MCF 10A (cell line): ENCODE measurements around the gene HDLBP. TPM values are rescaled to one million over a fixed set of nuclear protein-coding genes. Genes with fewer than 3 reads are reported as not detected.
A peak's percentile ranks its signal among the peaks of the same experiment; 100 is the strongest.

Experiments
- BruUV-seq: library from RNA; stranded (reverse); fragments of 400-500 nt; replicated peaks from 2 replicates; lab custom pipeline; 2021; lab: Mats Ljungman, UMichigan
- CTCF ChIA-PET: fragments of 300-600 bp; sonication (Branson Sonifier 250); formaldehyde crosslinking; extraction: SDS; loops from one replicate; lab custom pipeline; 2021; ENCODE audit warnings: antibody characterized with exemption, inconsistent platforms; lab: Yijun Ruan, JAX
- POLR2A ChIA-PET: fragments of 300-600, 350-650 bp; sonication (Branson Sonifier 250); formaldehyde crosslinking; extraction: SDS; loops from one replicate; lab custom pipeline; 2020; ENCODE audit warnings: antibody characterized with exemption, inconsistent platforms; lab: Yijun Ruan, JAX
- DNase-seq: peaks from one replicate; pipeline ENCODE4 v3.0.0-alpha.2; 2018; ENCODE audit not compliant: unreplicated experiment
- H3K27ac Mint-ChIP-seq: one replicate; pipeline ENCODE4 v1.8.0; 2022; ENCODE audit warnings: mild to moderate bottlenecking, low read depth, mixed read lengths; ENCODE audit not compliant: unreplicated experiment
- H3K27me3 Mint-ChIP-seq: one replicate; pipeline ENCODE4 v1.8.0; 2022; ENCODE audit warnings: mixed read lengths; ENCODE audit not compliant: insufficient read depth, unreplicated experiment
- H3K36me3 Mint-ChIP-seq: one replicate; pipeline ENCODE4 v1.8.0; 2022; ENCODE audit warnings: mild to moderate bottlenecking, moderate library complexity, mixed read lengths; ENCODE audit not compliant: insufficient read depth, unreplicated experiment
- H3K4me1 Mint-ChIP-seq: one replicate; pipeline ENCODE4 v1.8.0; 2022; ENCODE audit warnings: mixed read lengths; ENCODE audit not compliant: insufficient read depth, unreplicated experiment
- H3K4me3 Mint-ChIP-seq: one replicate; pipeline ENCODE4 v1.8.0; 2022; ENCODE audit warnings: mild to moderate bottlenecking, moderate library complexity, mixed read lengths; ENCODE audit not compliant: unreplicated experiment
- H3K9me3 Mint-ChIP-seq: one replicate; pipeline ENCODE4 v1.8.0; 2022; ENCODE audit warnings: mixed read lengths; ENCODE audit not compliant: unreplicated experiment
- intact Hi-C: fragments of 100-400 bp; cut with micrococcal nuclease; formaldehyde crosslinking; loops from 2 replicates; pipeline ENCODE4 v1.14.1; 2022
- total RNA-seq: library from RNA; stranded (reverse); gene quantifications from 2 replicates; pipeline ENCODE4 v1.2.3, GENCODE V29; 2022
- TF ChIP-seq, protein P1 (sequence below): fragments of 200-600 bp; IDR thresholded peaks from one replicate; pipeline ENCODE4 v1.8.0; 2022; ENCODE audit warnings: antibody characterized with exemption, mild to moderate bottlenecking; ENCODE audit not compliant: unreplicated experiment

The HDLBP gene
- total RNA-seq, 1 experiment from 2014 or later: 670 TPM

DNA sequence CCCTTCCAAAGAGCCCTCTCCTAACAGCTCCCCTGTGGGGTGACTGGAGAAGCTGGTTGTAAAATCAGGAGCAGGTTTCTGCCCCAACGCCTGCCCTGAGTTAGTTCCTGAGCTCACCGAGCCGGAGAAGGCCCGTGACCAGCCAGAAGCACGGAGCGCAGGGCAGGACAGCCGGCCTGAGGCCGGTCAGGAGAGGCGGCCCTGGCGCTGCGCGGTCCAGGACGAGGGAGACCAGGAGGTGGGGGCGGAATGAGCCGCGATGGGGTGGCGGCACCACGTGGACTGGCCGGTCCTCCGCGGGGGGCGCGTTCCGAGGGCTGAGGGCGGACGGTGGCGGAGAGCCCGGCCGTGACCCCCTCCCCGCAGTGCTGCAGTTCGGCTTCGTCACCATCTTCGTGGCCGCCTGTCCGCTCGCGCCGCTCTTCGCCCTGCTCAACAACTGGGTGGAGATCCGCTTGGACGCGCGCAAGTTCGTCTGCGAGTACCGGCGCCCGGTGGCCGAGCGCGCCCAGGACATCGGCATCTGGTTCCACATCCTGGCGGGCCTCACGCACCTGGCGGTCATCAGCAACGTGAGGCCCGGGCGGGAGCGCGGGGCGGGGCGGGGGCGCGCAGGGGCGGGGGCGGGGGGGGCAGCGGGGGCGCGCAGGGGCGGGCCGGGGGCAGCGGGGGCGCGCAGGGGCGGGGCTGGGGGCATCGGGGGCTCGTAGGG lies 98.0 kb downstream of the HDLBP start:
- Mint-ChIP-seq H3K36me3 (peaks cover 6% of the 10 kb centered on the region), H3K27me3 (peaks cover 17% of the 10 kb centered on the region), H3K27ac (peak overlapping the region; percentile 54), H3K9me3 (no peaks in the 10 kb centered on the region), H3K4me3 (peak overlapping the region; percentile 74), H3K4me1 (no peaks in the 10 kb centered on the region)
- ChIA-PET CTCF (interaction anchor here (0.6 to 0.7 kb wide), 2 partner anchors 50 to 133 kb away, joined by 3 read pairs; no protein-coding TSS in a partner anchor), POLR2A (interaction anchor here (1.2 kb wide), 1 partner anchor 417 kb away, joined by 3 read pairs; no protein-coding TSS in a partner anchor)
- TF ChIP-seq, protein P1, sequence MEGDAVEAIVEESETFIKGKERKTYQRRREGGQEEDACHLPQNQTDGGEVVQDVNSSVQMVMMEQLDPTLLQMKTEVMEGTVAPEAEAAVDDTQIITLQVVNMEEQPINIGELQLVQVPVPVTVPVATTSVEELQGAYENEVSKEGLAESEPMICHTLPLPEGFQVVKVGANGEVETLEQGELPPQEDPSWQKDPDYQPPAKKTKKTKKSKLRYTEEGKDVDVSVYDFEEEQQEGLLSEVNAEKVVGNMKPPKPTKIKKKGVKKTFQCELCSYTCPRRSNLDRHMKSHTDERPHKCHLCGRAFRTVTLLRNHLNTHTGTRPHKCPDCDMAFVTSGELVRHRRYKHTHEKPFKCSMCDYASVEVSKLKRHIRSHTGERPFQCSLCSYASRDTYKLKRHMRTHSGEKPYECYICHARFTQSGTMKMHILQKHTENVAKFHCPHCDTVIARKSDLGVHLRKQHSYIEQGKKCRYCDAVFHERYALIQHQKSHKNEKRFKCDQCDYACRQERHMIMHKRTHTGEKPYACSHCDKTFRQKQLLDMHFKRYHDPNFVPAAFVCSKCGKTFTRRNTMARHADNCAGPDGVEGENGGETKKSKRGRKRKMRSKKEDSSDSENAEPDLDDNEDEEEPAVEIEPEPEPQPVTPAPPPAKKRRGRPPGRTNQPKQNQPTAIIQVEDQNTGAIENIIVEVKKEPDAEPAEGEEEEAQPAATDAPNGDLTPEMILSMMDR: no peak
- no peak for DNase-seq
- intact Hi-C loops: loop anchor here (10.0 kb wide), 1 partner anchor 363 kb away; no protein-coding TSS in a partner anchor
- no TSS peak for BruUV-seq

DNA sequence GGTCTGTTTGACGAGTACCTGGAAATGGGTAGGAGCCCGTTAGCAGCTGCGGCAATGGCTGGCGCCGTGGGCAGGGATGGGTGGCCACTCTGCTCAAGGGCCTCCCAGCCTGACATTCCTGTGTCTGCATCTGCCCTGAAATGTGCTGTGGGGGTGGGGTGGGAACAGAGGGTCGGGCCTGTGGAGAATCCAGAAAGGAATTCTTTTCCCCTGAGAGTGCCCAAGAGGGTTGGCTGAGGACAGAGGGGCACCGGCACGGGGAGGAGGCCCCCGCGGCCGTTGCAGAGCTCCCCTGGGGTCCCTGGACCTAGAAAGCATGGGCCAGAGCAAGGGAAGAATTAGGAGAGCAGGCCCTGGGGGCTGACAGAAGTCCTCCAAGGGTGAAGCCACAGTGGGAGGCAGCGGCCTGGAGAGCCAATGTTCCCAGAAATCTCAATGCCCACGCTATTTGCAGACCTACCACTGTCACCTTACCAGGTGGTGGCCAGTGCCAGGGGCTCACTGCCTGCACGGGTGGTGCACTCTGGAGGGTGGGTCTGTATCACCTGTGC lies 99.2 kb downstream of the HDLBP start:
- no peaks in the 10 kb centered on the region for H3K9me3 Mint-ChIP-seq

DNA sequence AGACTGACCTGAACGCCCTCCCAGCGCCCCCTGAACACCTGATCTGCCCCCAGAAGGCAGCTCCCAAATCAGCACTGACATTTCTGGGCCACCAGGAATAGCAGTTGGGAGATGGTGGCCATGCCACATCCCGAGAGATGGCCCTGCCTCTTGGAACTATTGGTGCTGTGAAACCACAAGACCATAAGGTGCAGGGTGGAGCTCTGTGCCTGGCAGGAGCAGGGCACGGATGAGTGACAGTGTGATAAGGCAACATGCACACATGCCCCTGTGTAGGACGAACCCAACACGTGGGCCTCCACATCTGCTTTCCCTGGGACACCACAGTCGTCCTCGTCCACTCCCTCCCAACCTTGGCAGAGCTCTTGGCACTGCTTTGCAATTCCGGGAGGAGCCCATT lies 100.1 kb downstream of the HDLBP start:
- Mint-ChIP-seq H3K4me1 (no peaks in the 10 kb centered on the region), H3K4me3 (no peak overlapping the region), H3K27ac (no peak overlapping the region), H3K36me3 (peaks cover 6% of the 10 kb centered on the region), H3K9me3 (no peaks in the 10 kb centered on the region), H3K27me3 (peaks cover 34% of the 10 kb centered on the region)
- CTCF ChIA-PET: interaction anchor here (1.7 kb wide), 1 partner anchor 364 kb away, joined by 4 read pairs; no protein-coding TSS in a partner anchor
- POLR2A ChIA-PET: no interaction called here
- TF ChIP-seq, protein P1: no peak
- intact Hi-C loops: loop anchor here (10.0 kb wide), 1 partner anchor 361 kb away; no protein-coding TSS in a partner anchor
- no peak for DNase-seq
- BruUV-seq: no TSS peak

More for the DNA sequence above, 99.2 kb downstream of the HDLBP start:
- intact Hi-C loops: loop anchor here (10.0 kb wide), 1 partner anchor 361 kb away; no protein-coding TSS in a partner anchor
- Mint-ChIP-seq H3K4me1 (no peaks in the 10 kb centered on the region), H3K27ac (no peak overlapping the region), H3K36me3 (peaks cover 6% of the 10 kb centered on the region), H3K4me3 (no peak overlapping the region), H3K27me3 (peaks cover 29% of the 10 kb centered on the region)
- CTCF ChIA-PET: interaction anchor here (0.6 kb wide), 1 partner anchor 352 kb away, joined by 3 read pairs; no protein-coding TSS in a partner anchor
- no TSS peak for BruUV-seq
- POLR2A ChIA-PET: interaction anchor here (1.2 kb wide), 1 partner anchor 418 kb away, joined by 3 read pairs; no protein-coding TSS in a partner anchor
- TF ChIP-seq, protein P1: no peak
- no peak for DNase-seq

- Mint-ChIP-seq H3K27me3 (peaks cover 34% of the 10 kb centered on the region), H3K4me3 (no peak overlapping the region), H3K27ac (no peak overlapping the region), H3K9me3 (no peaks in the 10 kb centered on the region), H3K4me1 (no peaks in the 10 kb centered on the region), H3K36me3 (peaks cover 6% of the 10 kb centered on the region)
- BruUV-seq: no TSS peak
- TF ChIP-seq, protein P1: no peak
- DNase-seq: no peak
- CTCF ChIA-PET: interaction anchor here (1.7 kb wide), 1 partner anchor 363 kb away, joined by 4 read pairs; no protein-coding TSS in a partner anchor
- intact Hi-C loops: loop anchor here (10.0 kb wide), 1 partner anchor 360 kb away; no protein-coding TSS in a partner anchor
- POLR2A ChIA-PET: no interaction called here
Observed at GRCh38 chr2:241214766-241215165, 100.7 kb downstream of the HDLBP start.
